ENCODE data around the gene CASZ1. TPM values are rescaled to one million over a fixed set of nuclear protein-coding genes. Genes with fewer than 3 reads are reported as not detected.

The CASZ1 gene
- total and polyA plus RNA-seq, 2 donors (not counting 3 experiments of a cell fraction or from before 2014, with no cell fraction given) = 1.5 to 5.2 TPM

- no peak for DNase-seq (ENCODE audit: low read depth, low spot score)
- Histone ChIP-seq H3K4me1 (ENCODE audit: control insufficient read depth, extremely low read depth, insufficient read depth, low read length) (peaks cover 7% of the 10 kb centered on the region), H3K36me3 (ENCODE audit: control insufficient read depth in 2 of 2, extremely low read depth in 1 of 2, insufficient read depth in 2 of 2, low read length in 2 of 2) (no peaks in the 10 kb centered on the region), H3K9me1 (replicated peaks; ENCODE audit: control insufficient read depth, extremely low read depth, insufficient read depth, low read length) (no peaks in the 10 kb centered on the region), H4K20me1 (replicated peaks; ENCODE audit: control insufficient read depth, extremely low read depth, insufficient read depth, low read length) (no peaks in the 10 kb centered on the region), H3K9ac (replicated peaks; ENCODE audit: extremely low read depth, insufficient read depth, low read length) (peak overlapping the region; percentile 2), H2AFZ (ENCODE audit: low read depth, low read length) (peak overlapping the region; percentile 79), H3K27ac (ENCODE audit: insufficient read depth, low read depth, low read length) (no peak overlapping the region), H3K27me3 (ENCODE audit: control insufficient read depth in 2 of 2, insufficient read depth in 2 of 2, low read length in 2 of 2) (peaks cover 0 to 9% of the 10 kb centered on the region in 2 experiments), H3K4me3 (replicated peaks in 1 of 3; ENCODE audit: insufficient read depth in 1 of 3, low read depth in 1 of 3, low read length in 3 of 3) (peak overlapping the region; percentile 16 to 27 (median 24)), H3K9me3 (replicated peaks; ENCODE audit: control insufficient read depth, insufficient read depth, low read length) (no peaks in the 10 kb centered on the region), H3K4me2 (ENCODE audit: insufficient read depth, low read length) (peak overlapping the region; percentile 29), H3K79me2 (ENCODE audit: control insufficient read depth, insufficient read depth, low read length) (no peaks in the 10 kb centered on the region)
- ChIA-PET CTCF (interaction anchor here (1.7 kb wide), 1 partner anchor 109 kb away, joined by 6 read pairs; no protein-coding TSS in a partner anchor), POLR2A (no interaction called here)
- no peak for FAIRE-seq
- intact Hi-C loops (cut with micrococcal nuclease) (loop anchor here (2.0 to 10.0 kb wide), 3 partner anchors 109 to 227 kb away; no protein-coding TSS in a partner anchor), dilution Hi-C loops (cut with MboI; ENCODE audit: extremely low pct_ligation_motif_present, low sequenced_read_pairs) (no loop called here)
- BruUV-seq (replicated peaks) = no TSS peak
- no peak for TF ChIP-seq EZH2 (IDR thresholded peaks at IDR 0.05; ENCODE audit: borderline replicate concordance, low read depth, low read length, severe bottlenecking)
- no peak for TF ChIP-seq POLR2AphosphoS5 (IDR thresholded peaks at IDR 0.05; ENCODE audit: insufficient read depth, low read depth, low read length)
- no peak for TF ChIP-seq MYC (IDR thresholded peaks at IDR 0.05; ENCODE audit: low read depth, low read length)
- TF ChIP-seq POLR2A (IDR thresholded peaks at IDR 0.05; ENCODE audit: low read depth, low read length) = no peak
- TF ChIP-seq JUN (IDR thresholded peaks at IDR 0.05; ENCODE audit: borderline replicate concordance, insufficient read depth, insufficient read length, low read depth) = no peak
- no peak for TF ChIP-seq FOS (IDR thresholded peaks at IDR 0.05; ENCODE audit: borderline replicate concordance, insufficient read depth, low read length)
- no peak for TF ChIP-seq CTCF (IDR thresholded peaks at IDR 0.05; ENCODE audit: extremely low read depth in 1 of 2, insufficient read depth in 1 of 2, low read depth in 1 of 2, low read length in 2 of 2)
- no peak for TF ChIP-seq GATA2 (IDR thresholded peaks at IDR 0.05; ENCODE audit: insufficient read depth, insufficient read length, low read depth, low read length)
Measured at GRCh38 chr1:10637834-10638558, 158.4 kb downstream of the CASZ1 start.
